Dedifferentiated amniotic fluid mesenchymal stem cell (primary cell): ENCODE measurements around the gene SCT.

Experiments used
- DNase-seq: peaks from one replicate; pipeline ENCODE4 v3.0.0-alpha.2; 2016; ENCODE audit errors: extremely low spot score

The SCT gene

GRCh38 chr11:643849-644738 lies 17.1 kb upstream of the SCT start:
- DNase-seq = no peak

GRCh38 chr11:643366-643765 lies 16.4 kb upstream of the SCT start:
- no peak for DNase-seq

DNA sequence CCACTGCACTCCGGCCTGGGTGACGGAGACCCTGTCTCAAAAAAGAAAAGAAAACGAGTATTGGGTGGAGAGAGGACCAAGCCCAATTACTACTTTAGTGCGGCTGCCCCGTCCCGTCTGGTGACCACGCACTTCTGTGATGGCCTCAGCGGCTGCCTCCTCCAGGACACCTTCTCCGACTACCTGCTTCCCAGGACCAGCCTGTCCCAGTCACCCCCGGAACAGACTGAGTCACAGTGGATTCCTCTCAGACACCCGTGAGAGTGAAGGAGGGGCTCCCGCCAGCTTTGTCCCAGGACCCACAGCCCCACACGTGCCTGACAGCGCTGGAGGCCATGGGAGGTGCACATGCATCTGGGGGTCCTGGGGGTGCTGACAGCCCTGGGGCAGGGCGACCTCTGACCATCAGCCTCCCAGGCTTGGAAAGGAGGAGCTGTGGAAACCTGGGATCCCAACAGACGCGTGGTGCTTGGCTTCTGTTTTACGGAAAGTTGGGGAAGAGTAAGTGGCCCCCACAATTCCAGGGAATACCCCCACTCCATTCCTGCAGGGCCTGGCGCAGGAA lies 14.9 kb upstream of the SCT start:
- no peak for DNase-seq

GRCh38 chr11:640021-640706 lies 13.2 kb upstream of the SCT start:
- DNase-seq = no peak

GRCh38 chr11:639332-639955 lies 12.5 kb upstream of the SCT start:
- no peak for DNase-seq

DNA sequence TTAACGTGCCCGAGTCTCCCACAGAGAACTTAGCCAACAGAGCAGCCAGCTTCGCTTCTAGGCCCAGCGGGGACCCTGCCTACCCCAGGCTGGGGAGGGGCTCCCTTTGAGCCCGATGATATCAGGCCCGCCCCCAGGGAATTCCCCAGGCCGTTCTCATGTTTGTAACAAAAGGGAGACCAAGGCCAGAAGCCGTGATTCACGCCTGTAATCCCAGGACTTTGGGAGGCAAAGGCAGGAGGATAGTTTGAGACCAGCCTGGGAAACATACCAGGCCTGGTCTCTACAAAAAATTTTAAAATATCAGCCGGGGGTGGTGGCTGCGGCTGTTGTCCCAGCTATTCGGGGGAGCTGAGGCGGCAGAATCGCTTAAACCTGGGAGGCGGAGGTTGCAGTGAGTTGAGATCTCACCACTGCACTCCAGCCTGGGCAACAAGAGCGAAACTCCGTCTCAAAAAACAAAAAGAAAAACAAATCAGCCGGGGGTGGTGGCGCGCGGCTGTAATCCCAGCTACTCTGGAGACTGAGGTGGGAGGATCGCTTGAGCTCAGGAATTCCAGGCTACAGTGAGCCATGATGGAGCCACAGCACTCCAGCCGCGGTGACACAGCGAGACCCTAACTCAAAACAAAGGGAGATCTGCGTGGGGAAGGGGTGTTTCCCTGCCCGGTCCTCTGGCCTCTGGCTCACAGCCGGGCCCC lies 11.8 kb upstream of the SCT start:
- no peak for DNase-seq

DNA sequence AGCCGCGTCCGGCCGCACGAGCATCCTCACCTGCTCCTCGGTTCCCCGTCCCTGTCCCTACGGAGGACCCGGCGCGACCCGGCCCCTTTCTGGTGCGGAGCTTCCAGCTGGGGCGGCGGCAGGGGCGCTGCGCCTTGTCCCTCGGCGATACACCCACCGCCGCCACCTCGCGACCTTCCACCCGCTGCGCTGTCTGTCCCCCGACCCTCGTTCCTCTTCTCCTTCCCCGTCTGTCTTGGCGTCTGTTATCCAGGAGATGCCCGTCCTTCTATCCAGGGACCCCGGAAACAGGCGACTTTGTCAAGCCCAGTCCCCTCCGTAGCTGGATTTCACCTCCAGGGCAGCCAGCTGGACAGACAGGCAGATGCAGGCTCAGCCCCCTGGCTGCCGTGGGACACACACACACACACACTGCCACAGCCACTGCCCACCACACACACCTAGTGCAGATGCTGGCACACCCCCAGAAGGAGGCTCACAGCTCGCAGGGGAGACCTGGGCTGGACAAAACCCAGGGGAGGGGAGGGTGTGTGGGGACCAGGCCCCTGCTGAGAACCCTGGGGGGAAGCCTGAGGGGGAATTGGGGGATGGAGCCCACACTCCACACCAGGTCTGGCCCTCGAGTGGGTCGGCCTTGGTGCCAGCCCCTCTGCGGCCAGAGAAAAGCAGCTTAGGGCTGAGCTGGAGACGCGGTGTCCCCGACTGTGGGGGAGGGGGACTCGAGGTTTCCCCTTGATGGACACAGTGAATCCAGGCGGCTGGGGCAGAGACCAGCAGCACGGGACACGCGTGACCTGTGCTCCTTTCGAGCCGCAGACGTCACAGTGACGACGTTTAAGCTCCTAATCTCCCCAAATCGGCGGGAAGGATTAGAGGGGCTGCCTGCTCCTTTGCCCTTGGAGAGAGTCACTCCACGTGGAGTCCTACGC lies 10.9 kb upstream of the SCT start:
- DNase-seq = no peak

DNA sequence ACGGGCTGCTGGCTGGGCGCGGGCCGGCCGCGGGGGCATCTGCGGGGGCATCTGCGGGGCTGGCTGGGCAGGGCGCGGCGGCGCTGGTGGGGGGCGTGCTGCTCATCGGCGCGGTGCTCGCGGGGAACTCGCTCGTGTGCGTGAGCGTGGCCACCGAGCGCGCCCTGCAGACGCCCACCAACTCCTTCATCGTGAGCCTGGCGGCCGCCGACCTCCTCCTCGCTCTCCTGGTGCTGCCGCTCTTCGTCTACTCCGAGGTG lies 10.3 kb upstream of the SCT start:
- DNase-seq = no peak

DNA sequence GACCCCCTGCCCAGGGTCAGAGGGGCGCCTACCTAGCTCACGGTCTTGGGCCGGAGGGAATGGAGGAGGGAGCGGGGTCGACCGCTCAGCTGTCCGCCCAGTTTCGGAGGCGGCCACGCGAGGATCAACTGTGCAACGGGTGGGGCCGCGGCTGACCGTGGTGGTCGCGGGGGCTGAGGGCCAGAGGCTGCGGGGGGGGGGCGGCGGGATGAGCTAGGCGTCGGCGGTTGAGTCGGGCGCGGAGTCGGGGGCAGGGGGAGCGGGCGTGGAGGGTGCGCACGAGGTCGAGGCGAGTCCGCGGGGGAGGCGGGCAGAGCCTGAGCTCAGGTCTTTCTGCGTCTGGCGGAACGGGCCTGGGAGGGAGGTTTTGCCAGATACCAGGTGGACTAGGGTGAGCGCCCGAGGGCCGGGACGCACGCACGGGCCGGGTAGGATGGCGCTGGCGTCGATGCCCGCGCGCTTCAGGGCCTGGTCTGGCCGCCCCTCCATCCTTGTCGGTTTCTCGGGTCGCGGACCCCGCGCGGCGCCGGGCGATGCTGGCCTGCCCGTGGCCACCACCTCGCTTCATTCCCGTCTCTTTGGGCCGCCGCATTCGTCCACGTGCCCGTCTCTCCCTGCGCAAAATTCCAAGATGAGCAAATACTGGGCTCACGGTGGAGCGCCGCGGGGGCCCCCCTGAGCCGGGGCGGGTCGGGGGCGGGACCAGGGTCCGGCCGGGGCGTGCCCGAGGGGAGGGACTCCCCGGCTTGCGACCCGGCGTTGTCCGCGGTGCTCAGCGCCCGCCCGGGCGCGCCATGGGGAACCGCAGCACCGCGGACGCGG lies 9.7 kb upstream of the SCT start, which contains the start of gene DRD4:
Gene DRD4 (plus strand): TSS at position 759 of the 822 bp plus-strand sequence. CDS start 36 bp downstream, at position 795.
- DNase-seq = no peak

- DNase-seq = no peak
Observed at GRCh38 chr11:635945-636510, 9.0 kb upstream of the SCT start.

- no peak for DNase-seq
Observed at GRCh38 chr11:630871-631270, 3.9 kb upstream of the SCT start.

DNA sequence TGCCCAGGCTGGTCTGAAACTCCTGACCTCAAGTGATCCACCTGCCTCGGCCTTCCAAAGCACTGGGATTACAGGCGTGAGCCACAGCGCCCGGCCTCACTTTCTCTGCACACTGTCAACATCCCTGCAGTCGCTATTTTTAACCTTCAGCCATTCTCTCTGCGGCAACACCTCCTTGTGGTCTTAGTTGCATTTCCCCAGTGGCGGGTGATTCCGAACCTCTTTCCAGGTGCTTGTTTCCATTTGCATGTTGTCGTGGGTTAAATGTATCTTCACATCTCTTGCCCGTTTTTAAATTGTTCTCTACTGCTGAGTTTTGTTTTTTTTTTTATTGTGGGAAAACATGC lies 2.2 kb upstream of the SCT start:
- DNase-seq = no peak

DNA sequence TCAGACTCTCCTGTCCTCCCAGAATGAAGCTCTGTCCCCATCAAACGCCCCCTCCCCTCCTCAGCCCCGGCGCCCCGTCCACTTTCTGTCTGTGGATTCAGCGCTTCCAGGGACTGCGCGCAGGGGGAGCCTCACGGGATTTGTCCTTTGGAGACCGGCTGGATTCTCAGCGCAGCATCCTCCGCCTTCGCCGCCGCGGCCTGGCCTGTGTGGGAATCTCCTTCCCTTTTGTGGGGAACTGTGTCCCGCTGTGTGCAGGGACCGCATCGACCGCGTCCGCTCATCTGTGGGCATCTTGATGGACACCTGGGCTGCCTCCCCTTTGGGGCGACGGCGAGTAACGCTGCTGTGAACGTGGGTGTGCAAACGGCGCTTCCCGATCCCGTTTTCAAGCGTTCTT lies 1.1 kb upstream of the SCT start:
- DNase-seq = no peak

DNA sequence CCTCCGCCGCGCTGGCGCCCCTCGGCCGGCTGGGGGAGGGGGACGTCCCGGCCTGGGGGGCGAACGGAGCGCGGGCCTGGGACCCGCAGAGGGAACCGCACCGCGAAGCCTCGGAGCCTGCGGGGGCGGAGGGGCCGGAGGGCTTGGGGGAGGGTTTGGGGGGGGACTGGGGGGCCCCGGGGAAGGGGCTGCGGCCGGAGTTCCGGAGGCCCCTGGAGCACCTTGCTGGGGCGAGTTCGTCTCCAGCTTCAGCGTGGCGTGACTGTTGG lies 261 bp upstream of the SCT start:
- DNase-seq = no peak

DNA sequence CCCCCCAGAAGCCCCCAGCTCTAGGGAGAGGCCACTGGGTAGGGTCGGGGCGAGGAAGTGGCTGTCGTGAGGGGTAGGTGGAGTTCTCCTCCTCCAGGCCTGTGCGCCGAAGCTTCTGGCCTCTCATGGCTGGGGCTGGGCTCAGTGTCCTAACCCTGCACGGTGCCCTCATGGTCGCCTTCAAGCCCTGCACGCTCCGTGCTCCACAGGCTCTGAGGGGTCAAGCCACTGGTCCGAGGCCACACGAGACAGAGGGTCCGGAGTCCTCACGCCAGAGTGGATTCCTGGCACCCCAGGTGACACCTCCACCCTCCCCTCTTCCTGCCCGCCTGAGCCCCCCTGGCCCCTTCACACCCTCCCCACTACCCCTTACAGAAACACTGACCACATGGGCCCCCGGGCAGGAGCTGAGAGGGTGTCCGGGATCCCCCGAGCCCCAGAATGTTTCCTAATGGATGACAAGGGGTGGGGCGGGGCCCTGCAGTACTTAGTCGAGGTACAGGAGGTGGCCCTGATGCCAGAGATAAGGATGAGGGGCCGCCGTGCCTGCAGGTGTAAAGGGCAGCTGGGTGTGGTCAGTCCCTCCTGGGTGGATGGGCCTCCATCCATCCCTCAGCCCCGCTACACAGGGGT lies 1.2 kb downstream of the SCT start:
- no peak for DNase-seq

DNA sequence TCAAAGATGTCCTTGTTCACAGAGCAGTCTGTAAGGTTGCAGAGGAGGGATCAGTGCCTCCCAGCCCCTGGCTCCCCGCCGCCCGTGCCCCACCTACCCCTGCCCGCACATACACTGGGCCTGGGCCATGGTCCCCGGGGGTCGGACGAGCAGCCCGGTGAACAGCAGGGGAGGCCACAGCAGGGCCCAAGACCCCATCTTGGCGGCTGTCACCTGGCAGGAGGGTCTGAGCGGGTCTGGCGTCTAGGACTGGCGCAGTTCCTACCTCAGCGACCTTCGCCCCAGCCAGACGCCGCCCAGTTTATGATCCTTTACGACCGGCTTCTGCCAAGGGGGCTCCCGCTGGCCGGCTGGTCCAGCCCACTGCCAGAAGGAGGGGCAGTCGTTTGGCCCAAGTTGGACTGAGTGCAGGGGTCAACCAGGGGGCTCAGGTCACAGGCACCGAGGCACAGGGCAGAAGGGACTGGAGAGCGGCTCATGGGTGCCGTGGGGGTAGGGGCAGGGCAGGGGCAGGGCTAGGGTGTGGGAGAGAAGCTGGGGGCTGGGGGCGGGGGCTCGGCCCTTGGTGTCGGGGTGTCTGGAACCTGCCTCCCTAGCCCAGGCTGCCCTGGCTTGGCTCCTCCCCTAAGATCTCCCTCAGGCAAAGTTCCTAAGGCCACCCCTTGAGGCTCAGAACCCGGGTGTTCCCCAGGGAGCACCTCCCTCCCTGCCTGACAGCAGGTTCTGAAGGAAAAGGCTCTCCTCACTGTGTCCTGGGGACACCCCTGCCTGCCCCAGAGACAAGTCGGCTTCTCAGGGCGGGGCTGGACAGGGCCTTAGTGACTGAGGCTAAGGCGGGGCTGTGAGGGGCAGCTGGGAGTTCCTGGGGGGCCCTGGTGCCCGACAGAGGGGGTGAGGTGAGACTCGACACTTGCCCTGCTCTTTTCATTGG lies 2.0 kb downstream of the SCT start, which contains the start of gene CDHR5:
Gene CDHR5 (minus strand): TSS at position 251 of the 931 bp plus-strand sequence. CDS start 53 bp downstream, at position 198.
- DNase-seq = no peak

- DNase-seq = no peak
Observed at GRCh38 chr11:623999-624704, 2.8 kb downstream of the SCT start.
